HG03097 (cell line): ENCODE measurements around the gene ABCA3.

Experiments
- ATAC-seq: cut with Tn5 transposase; IDR thresholded peaks from one replicate; pipeline ENCODE4 v1.9.1; 2021; ENCODE audit not compliant: unreplicated experiment, low FRiP score

Gene ABCA3

GRCh38 chr16:2319606-2320005 lies 20.9 kb downstream of the ABCA3 start:
- no peak for ATAC-seq

- ATAC-seq = no peak
These were observed 23.1 kb downstream of the ABCA3 start for GRCh38 chr16:2317231-2318020.

- ATAC-seq = no peak
These were observed 32.2 kb downstream of the ABCA3 start for GRCh38 chr16:2308089-2308962.

GRCh38 chr16:2299915-2300192 lies 40.7 kb downstream of the ABCA3 start:
- ATAC-seq = no peak

GRCh38 chr16:2299121-2299914 lies 41.2 kb downstream of the ABCA3 start:
- no peak for ATAC-seq

GRCh38 chr16:2298621-2299020 lies 41.9 kb downstream of the ABCA3 start:
- no peak for ATAC-seq

- ATAC-seq = no peak
These were observed 43.0 kb downstream of the ABCA3 start for GRCh38 chr16:2297506-2297860.

- ATAC-seq = no peak
These were observed 43.6 kb downstream of the ABCA3 start for GRCh38 chr16:2296661-2297505.

GRCh38 chr16:2295056-2295798 lies 45.3 kb downstream of the ABCA3 start:
- ATAC-seq = no peak

- ATAC-seq = no peak
These were observed 48.3 kb downstream of the ABCA3 start for GRCh38 chr16:2292221-2292620.

- ATAC-seq = no peak
These were observed 51.2 kb downstream of the ABCA3 start for GRCh38 chr16:2289282-2289681.

GRCh38 chr16:2288726-2289125 lies 51.8 kb downstream of the ABCA3 start:
- ATAC-seq = no peak

- ATAC-seq = no peak
These were observed 52.5 kb downstream of the ABCA3 start for GRCh38 chr16:2287916-2288547.

GRCh38 chr16:2286550-2286949 lies 54.0 kb downstream of the ABCA3 start:
- ATAC-seq = no peak

- no peak for ATAC-seq
These were observed 54.8 kb downstream of the ABCA3 start for GRCh38 chr16:2285731-2286191.

GRCh38 chr16:2284797-2285576 lies 55.5 kb downstream of the ABCA3 start:
- ATAC-seq = no peak

GRCh38 chr16:2284001-2284770 lies 56.3 kb downstream of the ABCA3 start:
- no peak for ATAC-seq
